ENCODE results near the gene HBG2. TPM values are rescaled to one million over a fixed set of nuclear protein-coding genes. Genes with fewer than 3 reads are reported as not detected.

HBG2 gene
- total and polyA plus RNA-seq, 9 donors, result 0.37 to 9.7 (median 0.63) TPM; not detected in 3

DNA sequence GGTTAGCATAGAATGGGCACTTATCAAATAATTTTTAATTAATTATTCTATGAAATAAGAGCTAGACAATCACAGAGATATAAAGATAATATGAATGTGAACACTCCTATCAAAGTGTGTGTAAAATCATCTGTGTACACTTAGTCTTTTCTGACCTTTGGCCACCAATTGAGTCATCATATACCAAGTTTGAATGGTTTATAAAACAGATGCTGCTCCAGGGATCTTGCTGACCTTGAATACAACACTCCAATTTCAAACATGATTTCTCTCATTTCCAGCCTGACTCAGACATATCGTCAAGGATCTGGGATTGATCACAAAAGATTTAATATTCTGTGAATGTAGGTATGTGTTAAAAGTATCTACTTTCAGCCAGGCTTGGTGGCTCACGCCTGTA lies 51.2 kb downstream of the HBG2 start:
- no peak for TF ChIP-seq POLR2A (IDR thresholded peaks at IDR 0.05)

More for the DNA sequence above, 51.2 kb downstream of the HBG2 start:
- H3K27me3 ChIP-seq, result no peaks in the 10 kb centered on the region
- H3K27ac ChIP-seq, result no peak overlapping the region
- intact Hi-C loops (cut with DNase I), result loop anchor here in 1 of 4 donors (10.0 kb wide), 1 partner anchor 601 kb away; the partner anchor contains the start of gene OR52N2
- no peaks in the 10 kb centered on the region for H3K36me3 ChIP-seq
- H3K4me1 ChIP-seq (ENCODE audit: insufficient read depth), result no peaks in the 10 kb centered on the region
- no peak for DNase-seq
- no peaks in the 10 kb centered on the region for H3K9me3 ChIP-seq
- WGBS, 3 donors, result 50 to 60% (median 51%) methylated on average over 2 of the region's 2 CpGs
- H3K4me3 ChIP-seq, result no peak overlapping the region

Other genes starting within 250 kb of the HBG2 start
- gene OR52J3, start 208.3 kb downstream of the HBG2 start, total RNA-seq, result not detected
- gene OR52J3, start 208.3 kb downstream of the HBG2 start, polyA plus RNA-seq, result not detected
- not detected for gene OR52E2, start 195.2 kb downstream of the HBG2 start, total RNA-seq
- not detected for gene OR52E2, start 195.2 kb downstream of the HBG2 start, polyA plus RNA-seq
- not detected for gene OR52E1, start 185.2 kb downstream of the HBG2 start, total RNA-seq
- not detected for gene OR52E1, start 185.2 kb downstream of the HBG2 start, polyA plus RNA-seq
- gene OR52A5, start 116.4 kb downstream of the HBG2 start, total RNA-seq, result not detected
- not detected for gene OR52A5, start 116.4 kb downstream of the HBG2 start, polyA plus RNA-seq
- gene OR52A1, start 100.0 kb downstream of the HBG2 start, total RNA-seq, result under 1 TPM in 1 of 7 donors, not detected in 6; 0.02 TPM
- not detected for gene OR52A1, start 100.0 kb downstream of the HBG2 start, polyA plus RNA-seq
- gene OR51V1, start 54.1 kb downstream of the HBG2 start, total RNA-seq, result not detected
- not detected for gene OR51V1, start 54.1 kb downstream of the HBG2 start, polyA plus RNA-seq
- 100 to 1,000 TPM in 4 of 7 donors, 10 to 100 TPM in 2, 1 to 10 TPM in 1; 9.1 to 393 (median 118) TPM for gene HBB, start 27.7 kb downstream of the HBG2 start, total RNA-seq
- 100 to 1,000 TPM in 1 of 2 donors, 10 to 100 TPM in 1; 24.7 to 211 TPM for gene HBB, start 27.7 kb downstream of the HBG2 start, polyA plus RNA-seq
- gene HBD, start 20.3 kb downstream of the HBG2 start, total RNA-seq, result 1 to 10 TPM in 2 of 7 donors, not detected in 5; 2.4 to 3.2 TPM
- not detected for gene HBD, start 20.3 kb downstream of the HBG2 start, polyA plus RNA-seq
- 1 to 10 TPM in 1 of 7 donors, not detected in 6; 3.7 TPM for gene HBG1, start 4.9 kb downstream of the HBG2 start, total RNA-seq
- not detected for gene HBG1, start 4.9 kb downstream of the HBG2 start, polyA plus RNA-seq
- gene HBE1, start 15.2 kb upstream of the HBG2 start, total RNA-seq, result 1 to 10 TPM in 1 of 7 donors, under 1 TPM in 2, not detected in 4; 0.61 to 2.2 (median 0.63) TPM
- gene HBE1, start 15.2 kb upstream of the HBG2 start, polyA plus RNA-seq, result under 1 TPM in 1 of 2 donors, not detected in 1; 0.38 TPM
- gene OR51B4, start 47.2 kb upstream of the HBG2 start, total RNA-seq, result under 1 TPM in 4 of 7 donors, not detected in 3; 0.25 to 0.63 (median 0.46) TPM
- gene OR51B4, start 47.2 kb upstream of the HBG2 start, polyA plus RNA-seq, result not detected
- gene OR51B2, start 69.5 kb upstream of the HBG2 start, total RNA-seq, result 1 to 10 TPM in 1 of 7 donors, under 1 TPM in 4, not detected in 2; 0.27 to 1.7 (median 0.38) TPM
- gene OR51B2, start 69.5 kb upstream of the HBG2 start, polyA plus RNA-seq, result not detected
- gene OR51B5, start 88.7 kb upstream of the HBG2 start, total RNA-seq, result 1 to 10 TPM in 4 of 7 donors, under 1 TPM in 3; 0.56 to 2.1 (median 1.1) TPM
- gene OR51B5, start 88.7 kb upstream of the HBG2 start, polyA plus RNA-seq, result under 1 TPM; 0.30 to 0.47 TPM
- gene OR51B6, start 96.7 kb upstream of the HBG2 start, total RNA-seq, result not detected
- gene OR51B6, start 96.7 kb upstream of the HBG2 start, polyA plus RNA-seq, result not detected
- gene OR51M1, start 129.0 kb upstream of the HBG2 start, total RNA-seq, result under 1 TPM in 1 of 7 donors, not detected in 6; 0.12 TPM
- under 1 TPM in 1 of 2 donors, not detected in 1; 0.08 TPM for gene OR51M1, start 129.0 kb upstream of the HBG2 start, polyA plus RNA-seq
- gene OR51Q1, start 167.3 kb upstream of the HBG2 start, total RNA-seq, result not detected
- gene OR51Q1, start 167.3 kb upstream of the HBG2 start, polyA plus RNA-seq, result not detected
- 1 to 10 TPM in 1 of 7 donors, under 1 TPM in 5, not detected in 1; 0.25 to 1.4 (median 0.66) TPM for gene OR51I1, start 186.7 kb upstream of the HBG2 start, total RNA-seq
- not detected for gene OR51I1, start 186.7 kb upstream of the HBG2 start, polyA plus RNA-seq
- not detected for gene OR51I2, start 194.5 kb upstream of the HBG2 start, total RNA-seq
- gene OR51I2, start 194.5 kb upstream of the HBG2 start, polyA plus RNA-seq, result not detected
- not detected for gene OR52D1, start 233.9 kb upstream of the HBG2 start, total RNA-seq
- not detected for gene OR52D1, start 233.9 kb upstream of the HBG2 start, polyA plus RNA-seq